Activated CD8-positive, alpha-beta T cell treated with anti-CD3 and anti-CD28 coated beads, Interleukin-2, amount 10 ng/mL, durations not matched to agents 7 days and 5 days (primary cell): ENCODE data around the gene SCYL3. TPM values are rescaled to one million over a fixed set of nuclear protein-coding genes. Genes with fewer than 3 reads are reported as not detected.

Source experiments
- ATAC-seq: fragments of 150-1000 bp; cut with Tn5 transposase; one replicate; pipeline ENCODE4 v1.10.0; 2021; ENCODE audit warnings: moderate library complexity
- CTCF ChIA-PET: fragments of 350-600 bp; sonication (Branson Sonifier 250); formaldehyde crosslinking; loops from one replicate; lab custom pipeline; 2021; ENCODE audit warnings: antibody characterized with exemption; lab: Charles Lee
- POLR2A ChIA-PET: fragments of 350-600 bp; sonication (Branson Sonifier 250); formaldehyde crosslinking; loops from one replicate; lab custom pipeline; 2021; ENCODE audit warnings: antibody characterized with exemption; lab: Charles Lee
- DNase-seq: peaks from one replicate; pipeline ENCODE4 v3.0.0-alpha.2; 2020
- H3K27ac Mint-ChIP-seq: one replicate; pipeline ENCODE4 v1.8.0; 2021; ENCODE audit warnings: mild to moderate bottlenecking, mixed read lengths
- H3K27me3 Mint-ChIP-seq: one replicate; pipeline ENCODE4 v1.8.0; 2021; ENCODE audit warnings: low read depth, mixed read lengths
- H3K36me3 Mint-ChIP-seq: one replicate; pipeline ENCODE4 v1.8.0; 2021; ENCODE audit warnings: low read depth, mixed read lengths
- H3K4me1 Mint-ChIP-seq: one replicate; pipeline ENCODE4 v1.8.0; 2021; ENCODE audit warnings: low read depth, mixed read lengths
- H3K4me3 Mint-ChIP-seq: one replicate; pipeline ENCODE4 v1.8.0; 2021; ENCODE audit warnings: mild to moderate bottlenecking, mixed read lengths
- H3K9me3 Mint-ChIP-seq: one replicate; pipeline ENCODE4 v1.8.0; 2022; ENCODE audit warnings: mixed read lengths; ENCODE audit not compliant: insufficient read depth
- total RNA-seq, 2 experiments: library from RNA; stranded (reverse); gene quantifications; one replicate each; pipeline ENCODE4 v1.2.3, GENCODE V29; 2021

Gene SCYL3, protein sequence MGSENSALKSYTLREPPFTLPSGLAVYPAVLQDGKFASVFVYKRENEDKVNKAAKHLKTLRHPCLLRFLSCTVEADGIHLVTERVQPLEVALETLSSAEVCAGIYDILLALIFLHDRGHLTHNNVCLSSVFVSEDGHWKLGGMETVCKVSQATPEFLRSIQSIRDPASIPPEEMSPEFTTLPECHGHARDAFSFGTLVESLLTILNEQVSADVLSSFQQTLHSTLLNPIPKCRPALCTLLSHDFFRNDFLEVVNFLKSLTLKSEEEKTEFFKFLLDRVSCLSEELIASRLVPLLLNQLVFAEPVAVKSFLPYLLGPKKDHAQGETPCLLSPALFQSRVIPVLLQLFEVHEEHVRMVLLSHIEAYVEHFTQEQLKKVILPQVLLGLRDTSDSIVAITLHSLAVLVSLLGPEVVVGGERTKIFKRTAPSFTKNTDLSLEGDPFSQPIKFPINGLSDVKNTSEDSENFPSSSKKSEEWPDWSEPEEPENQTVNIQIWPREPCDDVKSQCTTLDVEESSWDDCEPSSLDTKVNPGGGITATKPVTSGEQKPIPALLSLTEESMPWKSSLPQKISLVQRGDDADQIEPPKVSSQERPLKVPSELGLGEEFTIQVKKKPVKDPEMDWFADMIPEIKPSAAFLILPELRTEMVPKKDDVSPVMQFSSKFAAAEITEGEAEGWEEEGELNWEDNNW
- 10 to 100 TPM; 14.6 to 15.1 TPM for total RNA-seq

DNA sequence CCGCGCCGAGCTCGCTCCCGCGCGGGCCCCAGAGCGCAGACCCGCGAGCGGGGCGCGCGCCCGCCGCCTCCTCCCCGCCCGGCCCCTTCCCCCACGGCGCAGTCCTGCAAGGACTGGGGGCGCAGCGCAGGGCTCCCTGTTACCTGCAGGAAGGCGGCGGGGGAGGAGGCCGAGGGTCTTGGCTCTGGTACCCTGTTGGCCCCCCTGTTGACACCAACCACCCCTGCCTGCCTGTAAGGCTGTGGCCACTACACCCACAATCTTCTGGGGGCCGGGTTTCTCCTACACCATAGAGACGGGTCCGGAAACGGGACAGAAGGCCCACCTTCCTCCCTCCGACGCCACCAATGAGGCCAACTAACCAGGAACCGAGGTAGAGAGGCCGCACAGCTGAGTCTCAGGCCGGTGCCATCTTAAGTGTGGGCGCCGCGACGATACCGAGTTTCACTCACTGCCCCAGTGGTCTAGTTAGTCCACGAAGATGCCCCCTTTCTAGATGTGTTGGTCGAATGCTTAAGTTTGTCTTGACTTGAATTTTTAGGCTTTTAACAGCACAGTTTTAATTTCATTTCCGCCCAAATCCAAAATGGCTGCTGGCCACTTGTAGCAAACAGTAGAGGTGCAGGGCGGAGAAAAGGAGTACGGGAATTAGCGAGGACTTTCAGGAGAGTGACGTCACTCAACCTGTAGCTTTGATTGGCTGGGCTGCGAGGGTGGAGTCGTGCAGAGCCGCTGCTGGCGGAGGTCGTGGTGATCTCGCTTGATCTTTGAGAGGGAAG lies at the start of gene SCYL3:
SCYL3 (minus strand) TSS at position 252 of the 779 bp plus-strand sequence. CDS start 5,056 bp downstream, outside the sequence.
- POLR2A ChIA-PET = interaction anchor here (0.5 to 3.2 kb wide), 17 partner anchors 9 to 1591 kb away, joined by 3 to 26 read pairs (median 4); partner anchors contain the start of genes BLZF1, GORAB, KIFAP3 and METTL18
- H3K36me3 Mint-ChIP-seq = peaks cover 17% of the 10 kb centered on the region
- peaks cover 43% of the 10 kb centered on the region for H3K4me1 Mint-ChIP-seq

GRCh38 chr1:169941982-169942830 lies 48.5 kb upstream of the SCYL3 start:
- DNase-seq (no peak), ATAC-seq (no peak)
- no peaks in the 10 kb centered on the region for H3K27me3 Mint-ChIP-seq
- no peaks in the 10 kb centered on the region for H3K9me3 Mint-ChIP-seq
- H3K4me3 Mint-ChIP-seq = no peak overlapping the region
- H3K36me3 Mint-ChIP-seq = no peaks in the 10 kb centered on the region
- no peaks in the 10 kb centered on the region for H3K4me1 Mint-ChIP-seq
- no peak overlapping the region for H3K27ac Mint-ChIP-seq
- CTCF ChIA-PET = interaction anchor here (1.0 kb wide), 1 partner anchor 13 kb away, joined by 3 read pairs; no protein-coding TSS in a partner anchor
- POLR2A ChIA-PET = no interaction called here

More for the DNA sequence above, at the start of gene SCYL3:
- Mint-ChIP-seq H3K9me3 (no peaks in the 10 kb centered on the region), H3K27me3 (peaks cover 23% of the 10 kb centered on the region), H3K4me3 (peak within 1 kb of the TSS; percentile 85), H3K27ac (peak within 1 kb of the TSS; percentile 99)
- CTCF ChIA-PET = interaction anchor here (1.2 to 4.0 kb wide), 6 partner anchors 9 to 1420 kb away, joined by 3 to 21 read pairs (median 4); partner anchors contain the start of genes FMO4 and METTL18
- ATAC-seq (peak; percentile 89), DNase-seq (peak; percentile 94)

GRCh38 chr1:169933984-169934725 lies 40.5 kb upstream of the SCYL3 start:
- DNase-seq (no peak), ATAC-seq (no peak)
- H3K4me3 Mint-ChIP-seq = no peak overlapping the region
- H3K27ac Mint-ChIP-seq = no peak overlapping the region
- no peaks in the 10 kb centered on the region for H3K9me3 Mint-ChIP-seq
- POLR2A ChIA-PET = no interaction called here
- no peaks in the 10 kb centered on the region for H3K27me3 Mint-ChIP-seq
- no peaks in the 10 kb centered on the region for H3K4me1 Mint-ChIP-seq
- CTCF ChIA-PET = no interaction called here
- no peaks in the 10 kb centered on the region for H3K36me3 Mint-ChIP-seq

DNA sequence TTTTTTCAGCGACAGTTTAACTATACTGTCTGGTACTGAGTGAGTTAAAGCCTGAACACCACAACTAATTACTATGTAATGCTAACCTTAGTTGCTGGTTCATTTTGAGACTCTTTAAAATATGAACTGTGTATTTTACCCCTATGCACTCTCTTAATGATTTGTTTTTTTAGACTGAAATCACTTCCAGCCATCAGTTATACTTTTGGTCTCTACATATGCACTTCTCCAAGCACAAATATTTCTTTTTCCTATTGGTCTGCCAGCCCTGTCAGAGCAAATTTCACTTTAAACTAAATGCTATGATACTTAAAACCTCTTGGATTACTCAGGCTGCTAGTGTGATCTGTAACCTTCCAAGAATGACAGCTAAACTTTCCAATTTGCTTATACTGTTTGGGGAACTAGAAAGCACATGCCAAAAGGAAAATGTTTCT lies 38.1 kb upstream of the SCYL3 start:
- POLR2A ChIA-PET = no interaction called here
- DNase-seq (no peak), ATAC-seq (no peak)
- no peaks in the 10 kb centered on the region for H3K27me3 Mint-ChIP-seq
- no peaks in the 10 kb centered on the region for H3K36me3 Mint-ChIP-seq
- no peak overlapping the region for H3K4me3 Mint-ChIP-seq
- no peak overlapping the region for H3K27ac Mint-ChIP-seq
- H3K9me3 Mint-ChIP-seq = no peaks in the 10 kb centered on the region
- H3K4me1 Mint-ChIP-seq = peaks cover 3% of the 10 kb centered on the region
- CTCF ChIA-PET = no interaction called here

DNA sequence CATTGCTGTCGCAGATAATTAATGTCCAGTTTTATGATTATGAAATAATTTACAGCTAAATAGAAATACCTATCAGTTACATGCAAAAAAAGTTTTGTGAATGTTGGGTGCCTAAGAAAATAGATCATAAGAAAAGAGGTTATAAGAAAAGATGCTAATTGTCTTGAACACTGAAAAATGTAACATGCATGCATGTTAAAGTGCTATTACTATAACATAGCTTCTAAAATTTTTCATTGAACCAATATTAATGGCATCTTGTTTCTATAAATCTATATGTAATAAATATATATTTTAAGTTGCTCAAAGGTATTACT lies 35.5 kb upstream of the SCYL3 start:
- POLR2A ChIA-PET = no interaction called here
- Mint-ChIP-seq H3K4me3 (no peak overlapping the region), H3K27ac (no peak overlapping the region), H3K4me1 (peaks cover 14% of the 10 kb centered on the region), H3K9me3 (no peaks in the 10 kb centered on the region), H3K27me3 (no peaks in the 10 kb centered on the region), H3K36me3 (no peaks in the 10 kb centered on the region)
- ATAC-seq (no peak), DNase-seq (no peak)
- CTCF ChIA-PET = interaction anchor here (0.7 to 1.4 kb wide), 8 partner anchors 9 to 329 kb away, joined by 3 to 6 read pairs (median 4); partner anchors contain the start of gene KIFAP3

- H3K27me3 Mint-ChIP-seq = no peaks in the 10 kb centered on the region
- DNase-seq (no peak), ATAC-seq (peak; percentile 73)
- CTCF ChIA-PET = interaction anchor here (0.7 to 1.4 kb wide), 10 partner anchors 9 to 761 kb away, joined by 3 to 6 read pairs (median 3); partner anchors contain the start of gene KIFAP3
- no peaks in the 10 kb centered on the region for H3K9me3 Mint-ChIP-seq
- POLR2A ChIA-PET = interaction anchor here (3.5 kb wide), 1 partner anchor 35 kb away, joined by 16 read pairs; the partner anchor contains the start of gene SCYL3
- peaks cover 14% of the 10 kb centered on the region for H3K4me1 Mint-ChIP-seq
- no peak overlapping the region for H3K4me3 Mint-ChIP-seq
- H3K27ac Mint-ChIP-seq = no peak overlapping the region
- H3K36me3 Mint-ChIP-seq = no peaks in the 10 kb centered on the region
These were observed 34.9 kb upstream of the SCYL3 start for GRCh38 chr1:169928438-169929209.

DNA sequence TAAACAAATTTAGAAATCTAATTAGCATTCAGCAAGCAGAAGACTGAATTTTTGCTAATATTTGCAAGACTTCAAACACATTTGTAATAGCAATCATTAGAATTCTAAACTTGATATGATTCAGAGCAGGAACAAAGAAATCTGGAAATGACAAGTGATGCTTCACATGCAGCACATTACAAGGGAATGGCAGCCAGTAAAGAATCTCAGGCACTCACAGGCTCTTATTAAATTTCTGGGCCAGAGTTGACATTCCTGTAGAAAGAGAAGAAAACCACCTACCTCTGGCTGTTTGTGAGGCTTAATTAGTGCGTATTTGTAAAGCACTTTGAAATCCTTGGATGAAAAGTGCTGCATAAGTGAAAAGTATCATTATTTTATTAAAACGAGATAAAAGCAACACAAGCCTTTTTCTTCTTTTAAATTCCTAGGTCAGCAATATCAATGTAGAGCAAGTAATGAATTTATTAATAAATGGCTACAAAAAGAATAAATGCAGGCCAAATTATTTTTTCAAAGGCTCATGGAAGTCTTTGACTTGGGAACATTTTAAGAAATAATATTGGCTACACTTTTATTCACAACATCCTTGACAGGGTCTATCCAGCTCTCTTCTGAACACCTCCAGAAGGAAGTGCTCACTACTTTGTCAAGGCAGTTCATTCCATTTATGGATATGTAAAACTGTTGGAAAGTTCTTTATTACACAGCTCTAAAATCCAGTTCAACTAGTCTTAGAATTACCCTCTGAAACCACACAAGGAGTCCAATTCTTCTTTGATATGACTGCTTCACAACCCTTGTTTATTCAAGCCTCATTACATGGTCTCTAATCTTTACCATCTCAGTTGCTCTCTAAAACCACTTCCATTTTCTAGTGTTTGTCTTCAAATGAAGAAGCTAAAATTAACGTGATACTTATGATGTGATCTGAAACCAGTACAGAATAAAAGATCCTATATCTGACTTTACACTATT lies 32.1 kb upstream of the SCYL3 start:
- peaks cover 14% of the 10 kb centered on the region for H3K4me1 Mint-ChIP-seq
- H3K36me3 Mint-ChIP-seq = no peaks in the 10 kb centered on the region
- ChIA-PET POLR2A (interaction anchor here (1.0 to 3.5 kb wide), 3 partner anchors 19 to 35 kb away, joined by 4 to 16 read pairs (median 4); partner anchors contain the start of gene SCYL3), CTCF (interaction anchor here (0.8 to 1.8 kb wide), 5 partner anchors 11 to 149 kb away, joined by 3 read pairs; partner anchors contain the start of gene KIFAP3)
- H3K27me3 Mint-ChIP-seq = no peaks in the 10 kb centered on the region
- H3K4me3 Mint-ChIP-seq = peak overlapping the region; percentile 8
- H3K9me3 Mint-ChIP-seq = no peaks in the 10 kb centered on the region
- DNase-seq (no peak), ATAC-seq (peak; percentile 71)
- peak overlapping the region; percentile 46 for H3K27ac Mint-ChIP-seq

GRCh38 chr1:169924829-169925228 lies 31.1 kb upstream of the SCYL3 start:
- Mint-ChIP-seq H3K9me3 (no peaks in the 10 kb centered on the region), H3K36me3 (no peaks in the 10 kb centered on the region), H3K27me3 (no peaks in the 10 kb centered on the region), H3K4me1 (peaks cover 14% of the 10 kb centered on the region), H3K27ac (no peak overlapping the region), H3K4me3 (no peak overlapping the region)
- ChIA-PET CTCF (no interaction called here), POLR2A (no interaction called here)
- ATAC-seq (no peak), DNase-seq (no peak)

DNA sequence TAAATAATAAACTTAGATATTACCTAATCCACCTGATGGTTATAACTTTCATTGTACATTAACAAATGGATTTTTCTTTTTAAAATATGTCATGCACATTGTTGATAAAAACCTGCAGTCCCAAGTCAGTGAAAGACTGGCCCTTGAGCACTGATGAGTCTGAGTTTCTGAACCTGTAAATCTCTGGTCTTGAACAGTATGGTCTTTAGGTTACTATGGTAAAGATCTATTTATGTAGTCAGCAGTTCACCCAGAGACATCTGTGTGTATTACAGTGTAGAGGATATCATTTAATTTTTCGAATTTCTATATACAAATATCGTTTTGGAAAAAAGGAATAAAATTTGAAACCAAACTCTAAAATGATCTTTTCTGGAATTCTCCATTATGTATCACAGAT lies 30.4 kb upstream of the SCYL3 start:
- Mint-ChIP-seq H3K27me3 (no peaks in the 10 kb centered on the region), H3K9me3 (no peaks in the 10 kb centered on the region)
- CTCF ChIA-PET = no interaction called here

More for the DNA sequence above, 30.4 kb upstream of the SCYL3 start:
- POLR2A ChIA-PET = no interaction called here
- Mint-ChIP-seq H3K27ac (no peak overlapping the region), H3K36me3 (no peaks in the 10 kb centered on the region), H3K4me1 (peaks cover 14% of the 10 kb centered on the region), H3K4me3 (no peak overlapping the region)
- no peak for DNase-seq
- no peak for ATAC-seq
